GM18870 (cell line): ENCODE measurements around the gene FAM9C.
A peak's percentile ranks its signal among the peaks of the same experiment; 100 is the strongest.
"Not testable (repeated sequence)": the region's sequence is repeated elsewhere in the genome, so short reads cannot be mapped to it uniquely, and the experiment has no call there.

ENCODE experiments used
- ATAC-seq: cut with Tn5 transposase; IDR thresholded peaks from one replicate; pipeline ENCODE4 v1.9.1; 2021; ENCODE audit warnings: moderate library complexity; ENCODE audit not compliant: unreplicated experiment

FAM9C gene

DNA sequence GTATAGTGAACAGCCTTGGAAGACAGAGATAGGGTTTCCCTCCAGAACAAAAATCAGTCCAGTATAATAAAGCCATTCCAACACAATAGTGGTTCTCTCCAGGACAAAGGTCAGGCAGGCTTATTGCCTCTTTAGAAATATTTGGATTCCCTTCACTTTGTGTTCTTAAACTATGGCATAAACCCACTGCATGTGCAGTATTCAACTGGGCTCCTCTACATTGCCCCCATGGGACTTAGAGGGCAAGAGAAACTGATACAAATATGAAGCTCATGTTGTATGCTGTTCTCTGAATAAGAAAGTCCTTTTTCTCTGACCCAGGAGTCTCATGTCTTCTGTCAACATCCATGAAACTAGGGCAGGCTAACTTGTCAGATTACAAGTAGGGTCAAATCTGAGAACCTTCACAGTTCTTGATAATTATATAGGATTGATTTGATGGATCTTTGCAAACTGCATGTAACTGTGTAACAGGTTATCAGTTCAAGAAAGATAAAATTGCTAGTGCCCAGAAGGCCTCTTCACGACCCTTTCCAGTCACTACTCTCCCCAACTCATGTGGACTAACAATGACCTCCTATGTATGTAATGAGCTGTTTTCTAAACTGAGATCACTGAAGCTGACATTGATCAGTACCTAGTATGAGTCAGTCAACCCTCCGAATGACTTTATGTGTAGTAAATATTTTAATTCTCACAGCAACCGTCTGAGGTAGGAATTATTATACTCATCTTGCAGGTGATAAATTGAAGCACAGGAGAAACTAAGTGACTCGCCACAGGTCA is 31.9 kb upstream of the FAM9C start:
- ATAC-seq, result peak; percentile 56

DNA sequence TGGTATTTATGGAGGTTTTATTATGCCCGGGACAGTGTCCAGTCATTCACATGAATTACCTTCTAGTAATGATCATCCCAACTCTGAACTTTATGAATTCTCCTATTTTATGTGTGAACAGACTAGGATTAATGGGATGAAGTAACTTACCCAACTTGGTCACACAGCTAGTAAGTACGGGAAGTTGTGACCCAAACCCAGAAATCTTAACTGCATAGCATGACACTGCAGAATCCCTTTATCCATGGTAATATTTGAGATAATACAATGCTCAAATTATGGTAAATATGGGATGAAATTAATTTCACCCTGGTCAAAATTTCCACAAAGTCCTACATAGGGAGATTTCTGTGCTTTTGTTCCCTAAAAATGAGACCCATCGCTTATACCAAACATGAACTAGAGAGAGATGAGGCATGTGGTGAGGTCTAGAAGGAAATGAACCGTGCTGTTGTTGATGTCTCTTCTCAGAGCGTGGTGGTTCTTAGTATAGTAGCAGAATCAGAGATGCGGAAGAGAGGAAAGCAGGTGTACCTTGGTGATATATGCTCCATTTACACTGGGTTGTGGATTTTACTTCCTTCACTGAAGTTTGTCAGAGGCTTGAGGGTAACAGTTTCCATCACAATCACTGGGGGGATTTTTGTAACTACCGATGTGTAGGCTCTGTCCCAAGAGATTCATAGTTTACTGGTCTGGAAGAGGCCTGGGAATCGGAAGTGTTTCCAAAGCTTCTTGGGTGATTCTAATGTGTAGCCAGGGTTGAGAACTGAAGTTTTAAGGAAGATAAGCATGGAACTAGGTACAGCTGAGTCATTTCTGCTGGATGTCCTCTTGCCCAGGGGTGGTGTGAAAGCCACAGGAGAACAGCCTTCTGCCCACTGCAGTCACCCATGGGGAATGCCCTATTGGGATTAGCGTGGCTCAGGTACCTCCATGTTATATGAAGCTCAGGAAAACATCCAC is 30.2 kb upstream of the FAM9C start:
- ATAC-seq, result peak; percentile 79

- no peak for ATAC-seq
These were observed 25.5 kb upstream of the FAM9C start for GRCh38 chrX:13069771-13070416.

- ATAC-seq, result no peak
These were observed 24.2 kb upstream of the FAM9C start for GRCh38 chrX:13068651-13069050.

DNA sequence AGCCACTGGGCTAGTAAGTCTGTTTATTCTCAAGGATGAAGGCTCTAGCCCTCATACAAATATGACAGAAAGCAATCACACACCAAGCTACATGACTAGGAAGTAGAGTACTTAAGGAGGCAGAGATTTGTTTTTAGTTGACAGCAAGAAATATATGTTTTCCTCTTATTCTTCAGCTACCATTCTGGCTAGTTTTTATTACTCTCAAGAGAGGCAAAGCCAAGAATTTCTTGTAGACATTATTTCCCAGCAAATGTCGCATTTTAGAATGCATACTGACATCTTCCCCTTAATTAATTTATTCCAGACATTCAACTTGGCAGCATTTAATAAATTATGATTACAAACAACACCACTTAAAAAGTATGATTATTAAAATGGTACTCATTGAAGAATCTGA is 23.4 kb upstream of the FAM9C start:
- ATAC-seq, result no peak

GRCh38 chrX:13066391-13066790 is 22.0 kb upstream of the FAM9C start:
- no peak for ATAC-seq

DNA sequence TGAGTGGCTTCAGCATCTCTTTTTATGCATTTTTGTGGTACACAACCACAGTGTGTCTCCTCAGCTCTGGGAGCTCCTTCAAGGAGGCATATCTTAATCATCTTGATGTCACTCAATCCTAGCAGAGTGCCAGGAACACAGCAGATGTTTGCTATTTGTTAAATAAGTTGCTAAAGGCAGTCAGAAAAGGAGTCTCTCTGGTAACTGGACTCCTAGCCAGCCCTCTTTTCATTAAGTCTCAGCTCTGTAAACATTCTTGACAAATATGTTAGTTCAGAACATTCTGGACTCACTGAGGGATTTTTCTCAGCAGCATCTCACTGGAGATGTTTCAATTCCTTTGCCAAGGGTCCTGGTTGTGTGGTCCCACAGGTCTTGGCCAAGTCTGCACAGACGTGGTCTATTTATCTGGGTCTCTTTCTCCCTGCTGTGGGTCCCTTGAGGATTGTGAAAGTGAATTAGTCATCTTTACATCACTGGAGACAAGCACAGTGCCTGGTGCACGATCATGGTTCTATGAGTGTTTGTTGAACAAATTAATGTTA is 20.3 kb upstream of the FAM9C start:
- ATAC-seq, result no peak

DNA sequence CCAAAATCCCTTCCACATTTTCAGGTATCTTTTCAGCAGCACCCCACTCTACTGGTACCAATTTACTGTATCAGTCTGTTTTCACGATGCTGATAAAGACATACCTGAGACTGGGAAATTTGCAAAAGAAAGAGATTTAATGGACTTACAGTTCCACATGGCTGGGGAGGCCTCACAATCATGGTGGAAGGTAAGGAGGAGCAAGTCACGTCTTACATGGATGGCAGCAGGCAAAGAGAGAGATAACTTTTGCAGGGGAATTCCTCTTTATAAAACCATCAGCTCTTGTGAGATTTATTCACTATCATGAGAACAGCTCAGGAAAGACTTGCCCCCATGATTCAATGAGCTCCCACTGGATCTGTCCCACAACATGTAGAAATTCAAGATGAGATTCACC is 18.7 kb upstream of the FAM9C start:
- not testable (repeated sequence) for ATAC-seq

DNA sequence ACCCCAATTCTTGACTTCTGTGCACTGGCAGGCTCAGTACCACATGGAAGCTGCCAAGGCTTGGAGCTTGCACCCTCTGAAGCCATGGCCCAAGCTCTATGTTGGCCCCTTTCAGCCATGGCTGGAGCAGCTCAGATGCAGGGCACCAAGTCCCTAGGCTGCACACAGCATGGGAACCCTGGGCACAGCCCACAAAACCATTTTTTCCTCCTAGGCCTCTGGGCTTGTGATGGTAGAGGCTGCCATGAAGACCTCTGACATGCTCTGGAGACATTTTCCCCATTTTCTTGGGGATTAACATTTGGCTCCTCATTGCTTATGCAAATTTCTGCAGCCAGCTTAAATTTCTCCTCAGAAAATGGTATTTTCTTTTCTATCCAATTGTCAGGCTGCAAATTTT is 17.9 kb upstream of the FAM9C start:
- not testable (repeated sequence) for ATAC-seq

GRCh38 chrX:13061215-13061708 is 16.8 kb upstream of the FAM9C start:
- not testable (repeated sequence) for ATAC-seq

DNA sequence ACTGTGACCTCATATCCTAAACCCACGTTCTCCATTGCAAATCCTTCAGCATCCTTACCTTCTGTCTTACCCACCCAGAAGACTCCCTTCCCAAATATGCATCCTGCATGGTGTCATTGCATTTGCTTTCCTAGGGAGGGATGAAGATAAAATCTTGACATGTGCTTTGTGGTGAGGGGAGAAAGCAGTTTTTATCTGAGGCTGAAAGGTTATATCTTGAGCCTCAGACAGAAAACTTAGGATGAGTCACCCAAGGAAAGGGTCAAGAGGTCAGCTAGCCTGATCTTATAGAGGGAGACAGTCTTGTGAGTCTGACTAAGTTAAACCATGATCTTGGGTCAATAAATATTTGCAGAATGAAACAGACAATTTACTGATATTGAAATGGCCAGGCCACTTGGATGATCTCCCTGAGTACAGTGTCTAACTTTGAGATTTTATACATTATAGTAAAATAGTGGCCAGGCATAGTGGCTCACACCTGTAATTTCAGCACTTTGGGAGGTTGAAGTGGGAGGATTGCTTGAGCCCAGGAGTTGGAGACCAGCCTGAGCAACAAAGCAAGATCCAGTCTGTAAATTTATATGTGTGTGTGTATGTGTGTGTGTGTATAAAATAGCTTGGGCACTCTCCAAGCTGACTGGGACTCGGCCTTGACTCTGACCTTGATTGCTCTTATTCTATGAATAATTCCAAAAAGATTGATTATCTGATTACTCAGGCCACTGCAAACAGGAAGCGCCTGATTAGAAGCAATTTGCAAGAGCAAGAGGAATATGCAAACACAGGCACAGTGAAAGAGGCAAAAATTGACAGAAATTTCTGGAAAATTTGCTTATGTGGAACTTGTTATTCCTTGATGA is 15.4 kb upstream of the FAM9C start:
- ATAC-seq, result no peak

DNA sequence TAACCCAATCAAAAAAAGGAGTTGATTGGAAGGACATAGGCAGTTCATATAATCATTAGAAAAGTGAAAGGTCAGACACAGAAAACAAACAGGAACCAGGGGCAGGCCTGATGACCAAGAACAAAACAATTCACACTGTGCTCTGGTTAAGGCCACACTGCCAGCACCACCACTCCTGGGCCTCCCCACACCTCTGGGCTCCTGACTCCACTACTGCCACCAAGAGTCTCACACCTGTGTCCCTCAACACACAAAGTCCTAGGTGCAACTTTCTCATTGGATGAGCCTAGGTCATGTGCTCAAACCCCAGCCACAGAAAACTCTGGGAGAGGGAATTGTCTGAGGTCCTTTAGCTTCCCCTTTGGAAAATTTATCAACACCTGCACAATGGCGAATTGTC is 11.1 kb upstream of the FAM9C start:
- ATAC-seq, result no peak

DNA sequence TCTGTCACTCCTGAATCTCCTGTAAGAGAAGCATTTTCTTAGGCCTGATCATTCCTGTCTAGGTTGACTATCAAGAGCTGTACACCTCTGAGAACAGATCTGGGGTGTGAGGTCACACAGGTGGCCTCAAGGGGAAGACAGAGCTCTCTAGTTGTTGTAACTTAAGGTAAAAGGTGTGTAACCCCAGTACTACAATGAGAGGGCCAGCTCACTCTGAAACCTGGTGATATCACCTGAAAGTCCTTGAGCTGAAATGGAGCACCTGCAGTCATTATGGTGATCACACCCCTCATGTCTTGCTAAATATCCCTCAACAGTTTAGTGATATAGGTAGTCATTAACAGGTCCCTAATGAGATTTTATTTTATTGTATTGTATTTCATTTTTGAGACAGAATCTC is 8.8 kb upstream of the FAM9C start:
- ATAC-seq, result no peak

GRCh38 chrX:13051529-13052172 is 7.2 kb upstream of the FAM9C start:
- ATAC-seq, result peak; percentile 76

GRCh38 chrX:13051167-13051528 is 6.7 kb upstream of the FAM9C start:
- no peak for ATAC-seq

DNA sequence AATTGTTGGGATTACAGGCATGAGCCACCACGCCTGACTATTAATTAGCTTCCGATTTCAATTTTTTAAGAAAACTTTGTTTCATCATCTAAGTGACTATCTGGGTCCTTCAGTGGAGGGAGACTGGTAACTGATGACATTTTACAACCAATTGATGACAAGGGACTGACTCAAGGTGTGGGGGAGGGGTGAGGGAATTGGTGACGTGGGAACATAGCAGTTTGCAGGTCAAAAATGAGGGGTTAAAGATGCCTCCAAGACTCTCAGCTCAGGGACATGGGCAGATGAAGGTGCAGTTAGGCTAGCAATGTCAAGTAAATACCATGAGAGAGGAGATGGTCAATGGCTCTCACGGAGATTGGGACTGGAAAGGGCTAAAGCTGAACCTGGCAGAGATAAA is 5.7 kb upstream of the FAM9C start:
- ATAC-seq, result no peak

DNA sequence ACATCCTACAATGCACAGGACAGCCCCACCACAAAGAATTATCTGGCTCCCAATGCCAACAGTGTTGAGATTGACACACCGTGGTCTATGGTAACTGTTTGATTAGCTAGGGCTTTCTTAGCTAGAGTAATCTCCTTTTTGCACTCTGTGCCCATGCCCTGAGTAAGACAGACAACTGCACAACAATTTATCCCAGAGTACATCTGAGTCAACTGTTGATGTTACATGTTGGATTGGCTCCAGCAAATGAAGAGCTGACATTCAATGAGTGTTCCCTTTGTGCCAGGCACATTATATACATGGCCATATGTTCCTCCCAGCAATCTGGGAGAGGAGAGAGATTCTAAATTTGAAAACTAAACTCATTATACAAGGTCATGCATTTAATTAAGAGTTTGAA is 3.9 kb upstream of the FAM9C start:
- no peak for ATAC-seq

DNA sequence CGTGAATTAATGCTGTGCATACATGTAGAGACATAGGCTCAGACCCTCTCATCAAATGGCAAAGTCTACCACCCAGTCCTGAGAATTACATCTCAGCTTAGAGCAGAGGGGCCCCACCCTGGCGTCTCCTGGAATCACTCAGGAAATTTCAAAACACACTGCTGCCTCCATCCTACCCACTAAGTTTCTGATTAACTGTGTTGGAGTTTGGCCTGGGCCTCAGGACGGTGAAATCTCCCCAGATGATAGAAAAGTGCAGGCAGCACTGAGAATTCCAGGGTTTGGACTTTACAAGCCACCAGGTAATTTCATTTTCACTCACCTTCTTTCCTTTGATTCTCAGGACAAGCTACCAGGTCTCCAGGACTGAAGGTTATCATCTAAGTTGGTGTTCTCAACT is 3.3 kb upstream of the FAM9C start:
- no peak for ATAC-seq

DNA sequence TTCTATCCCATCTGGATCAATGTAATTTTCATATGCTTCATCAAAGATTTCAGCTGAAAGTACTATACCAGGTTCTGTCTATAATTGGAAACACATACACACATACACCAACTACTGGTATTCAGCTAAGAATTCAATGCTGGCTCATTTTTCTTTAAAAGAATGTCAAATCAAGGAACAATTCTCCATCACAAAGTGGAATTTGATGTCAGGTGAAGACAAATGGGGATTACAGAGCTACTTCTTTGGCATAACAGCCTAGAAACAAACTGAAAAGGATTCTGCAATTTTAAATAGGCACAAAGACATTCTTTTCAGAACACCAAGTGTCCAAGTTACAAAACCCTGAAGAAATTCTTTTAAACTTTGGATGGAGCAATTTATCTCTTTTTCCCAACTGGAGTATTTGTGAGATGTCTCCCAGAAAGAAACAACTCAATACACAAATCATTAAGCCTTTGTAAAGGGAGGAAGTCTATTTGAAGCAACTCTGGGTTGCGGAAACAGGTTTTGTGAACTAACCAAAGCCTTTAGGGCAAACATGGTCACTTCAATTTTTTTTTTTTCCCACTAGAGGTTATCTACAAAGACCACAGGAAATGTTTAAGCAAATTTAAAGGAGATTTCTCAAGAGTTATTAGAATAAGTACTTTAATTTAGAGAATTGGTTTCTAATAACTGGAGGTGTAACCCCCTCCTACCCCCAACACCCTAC is 1.9 kb upstream of the FAM9C start:
- no peak for ATAC-seq
